Osteoblast (primary cell): ENCODE measurements around the gene NAA60. TPM values are rescaled to one million over a fixed set of nuclear protein-coding genes. Genes with fewer than 3 reads are reported as not detected.
"Not testable (repeated sequence)": the region's sequence is repeated elsewhere in the genome, so short reads cannot be mapped to it uniquely, and the experiment has no call there.

Experiments
- DNase-seq: peaks from one replicate; pipeline ENCODE4 v3.0.0; 2011; ENCODE audit warnings: low spot score, mixed read lengths; ENCODE audit not compliant: insufficient read length; ENCODE audit errors: missing footprints
- H2AFZ ChIP-seq: 2 replicates; pipeline ENCODE4 v1.6.0; 2011; ENCODE audit warnings: mild to moderate bottlenecking, low read length
- H3K27ac ChIP-seq: 2 replicates; pipeline ENCODE4 v1.5.1; 2011; ENCODE audit warnings: mild to moderate bottlenecking, low read depth, low read length, moderate library complexity
- H3K27me3 ChIP-seq: 2 replicates; pipeline ENCODE4 v1.6.0; 2012; ENCODE audit warnings: mild to moderate bottlenecking, control low read depth, inconsistent platforms, low read length, moderate library complexity; ENCODE audit not compliant: insufficient read depth
- H3K36me3 ChIP-seq: 2 replicates; pipeline ENCODE4 v1.5.1; 2011; ENCODE audit warnings: mild to moderate bottlenecking, low read length, control low read depth, moderate library complexity; ENCODE audit not compliant: insufficient read depth
- H3K4me1 ChIP-seq: 2 replicates; pipeline ENCODE4 v1.5.1; 2011; ENCODE audit warnings: mild to moderate bottlenecking, low read length, control low read depth, moderate library complexity; ENCODE audit not compliant: insufficient read depth
- H3K4me2 ChIP-seq: 2 replicates; pipeline ENCODE4 v1.6.0; 2011; ENCODE audit warnings: mild to moderate bottlenecking, low read length; ENCODE audit not compliant: insufficient read depth
- H3K4me3 ChIP-seq: fragments of 200-600 bp; sonication (generic); 3 replicates; pipeline ENCODE4 v1.5.1; 2012; ENCODE audit warnings: mild to moderate bottlenecking, low read length, inconsistent platforms; ENCODE audit not compliant: insufficient read depth
- H3K79me2 ChIP-seq: 2 replicates; pipeline ENCODE4 v1.6.0; 2012; ENCODE audit warnings: mild to moderate bottlenecking, low read length, control low read depth, inconsistent platforms; ENCODE audit not compliant: insufficient read depth
- H3K9me3 ChIP-seq: 2 replicates; pipeline ENCODE4 v1.5.1; 2011; ENCODE audit warnings: low read depth, low read length, control low read depth
- H4K20me1 ChIP-seq: 2 replicates; pipeline ENCODE4 v1.6.0; 2012; ENCODE audit warnings: mild to moderate bottlenecking, low read length, control low read depth; ENCODE audit not compliant: insufficient read depth
- CTCF ChIP-seq: IDR thresholded peaks from 2 replicates; pipeline ENCODE4 v1.5.1; 2011; ENCODE audit warnings: mild to moderate bottlenecking, low read depth, low read length, moderate library complexity; ENCODE audit errors: extremely low read depth
- total RNA-seq: library from RNA; depleted of rRNA; stranded (reverse); fragments of >200 nt; gene quantifications from 2 replicates; pipeline ENCODE4 v1.2.3, GENCODE V29; 2012

NAA60 gene
- total RNA-seq, 1 donor, result 27.5 TPM

GRCh38 chr16:3472878-3473595 lies 29.6 kb downstream of the NAA60 start:
- Histone ChIP-seq H3K36me3 (peaks cover 4% of the 10 kb centered on the region), H3K4me1 (no peaks in the 10 kb centered on the region), H3K79me2 (peaks cover 90% of the 10 kb centered on the region), H2AFZ (no peak overlapping the region), H3K4me3 (no peak overlapping the region), H3K4me2 (peak overlapping the region; percentile 14), H3K9me3 (no peaks in the 10 kb centered on the region), H3K27ac (peak overlapping the region; percentile 10), H3K27me3 (no peaks in the 10 kb centered on the region), H4K20me1 (peaks cover 58% of the 10 kb centered on the region)
- no peak for TF ChIP-seq CTCF
- DNase-seq, result peak; percentile 74

- H2AFZ ChIP-seq, H3K9me3 ChIP-seq, H3K27me3 ChIP-seq, H3K36me3 ChIP-seq, H3K4me2 ChIP-seq, DNase-seq, H3K4me3 ChIP-seq, H3K4me1 ChIP-seq: not testable (repeated sequence)
- peak overlapping the region; percentile 10 for H3K27ac ChIP-seq
- peaks cover 58% of the 10 kb centered on the region for H4K20me1 ChIP-seq
- peaks cover 90% of the 10 kb centered on the region for H3K79me2 ChIP-seq
Measured at GRCh38 chr16:3473596-3473943, 30.1 kb downstream of the NAA60 start.

GRCh38 chr16:3474136-3474779 lies 30.8 kb downstream of the NAA60 start:
- Histone ChIP-seq H4K20me1 (peaks cover 59% of the 10 kb centered on the region), H2AFZ (no peak overlapping the region), H3K4me2 (no peak overlapping the region), H3K27ac (no peak overlapping the region), H3K4me3 (no peak overlapping the region), H3K9me3 (no peaks in the 10 kb centered on the region), H3K79me2 (peaks cover 88% of the 10 kb centered on the region), H3K27me3 (no peaks in the 10 kb centered on the region), H3K4me1 (no peaks in the 10 kb centered on the region), H3K36me3 (peaks cover 7% of the 10 kb centered on the region)
- peak; percentile 29 for DNase-seq
- TF ChIP-seq CTCF, result no peak

GRCh38 chr16:3474870-3475269 lies 31.4 kb downstream of the NAA60 start:
- not testable (repeated sequence) for H3K4me3 ChIP-seq, H3K4me1 ChIP-seq, H3K27me3 ChIP-seq, H3K27ac ChIP-seq, H2AFZ ChIP-seq, H3K9me3 ChIP-seq, DNase-seq, H3K4me2 ChIP-seq
- Histone ChIP-seq H4K20me1 (peaks cover 61% of the 10 kb centered on the region), H3K79me2 (peaks cover 88% of the 10 kb centered on the region), H3K36me3 (peaks cover 13% of the 10 kb centered on the region)
